ENCODE data around the gene PHF19.

The PHF19 gene

GRCh38 chr9:120873512-120873911 is 3.5 kb downstream of the PHF19 start:
- DNase-seq (ENCODE audit: low read depth in 2 of 2), result no peak

- DNase-seq (ENCODE audit: low read depth in 2 of 2), result no peak
Observed at GRCh38 chr9:120872791-120873502, 4.0 kb downstream of the PHF19 start.

- no peak for DNase-seq (ENCODE audit: low read depth in 2 of 2)
Observed at GRCh38 chr9:120870206-120870605, 6.8 kb downstream of the PHF19 start.

- no peak for DNase-seq (ENCODE audit: low read depth in 2 of 2)
Observed at GRCh38 chr9:120869726-120870125, 7.3 kb downstream of the PHF19 start.

- no peak for DNase-seq (ENCODE audit: low read depth in 2 of 2)
Observed at GRCh38 chr9:120869360-120869687, 7.7 kb downstream of the PHF19 start.

GRCh38 chr9:120868676-120869359 is 8.2 kb downstream of the PHF19 start:
- DNase-seq (ENCODE audit: low read depth in 2 of 2), result peak; percentile 96 to 97

- DNase-seq (ENCODE audit: low read depth in 2 of 2), result no peak
Observed at GRCh38 chr9:120868339-120868675, 8.7 kb downstream of the PHF19 start.

GRCh38 chr9:120867676-120868338 is 9.2 kb downstream of the PHF19 start:
- no peak for DNase-seq (ENCODE audit: low read depth in 2 of 2)

- DNase-seq (ENCODE audit: low read depth in 2 of 2), result no peak
Observed at GRCh38 chr9:120866651-120867050, 10.3 kb downstream of the PHF19 start.

- DNase-seq (ENCODE audit: low read depth in 2 of 2), result no peak
Observed at GRCh38 chr9:120865809-120866208, 11.2 kb downstream of the PHF19 start.

GRCh38 chr9:120865176-120865575 is 11.8 kb downstream of the PHF19 start:
- no peak for DNase-seq (ENCODE audit: low read depth in 2 of 2)

- no peak for DNase-seq (ENCODE audit: low read depth in 2 of 2)
Observed at GRCh38 chr9:120864719-120865118, 12.3 kb downstream of the PHF19 start.

- DNase-seq (ENCODE audit: low read depth in 2 of 2), result no peak
Observed at GRCh38 chr9:120863833-120864232, 13.2 kb downstream of the PHF19 start.

- DNase-seq (ENCODE audit: low read depth in 2 of 2), result no peak
Observed at GRCh38 chr9:120862452-120862851, 14.5 kb downstream of the PHF19 start.

GRCh38 chr9:120861935-120862334 is 15.1 kb downstream of the PHF19 start:
- no peak for DNase-seq (ENCODE audit: low read depth in 2 of 2)

GRCh38 chr9:120860083-120860482 is 16.9 kb downstream of the PHF19 start:
- no peak for DNase-seq (ENCODE audit: low read depth in 2 of 2)

GRCh38 chr9:120859361-120859760 is 17.6 kb downstream of the PHF19 start:
- DNase-seq (ENCODE audit: low read depth in 2 of 2), result no peak

- DNase-seq (ENCODE audit: low read depth in 2 of 2), result no peak
Observed at GRCh38 chr9:120857902-120858301, 19.1 kb downstream of the PHF19 start.

GRCh38 chr9:120857481-120857880 is 19.5 kb downstream of the PHF19 start:
- no peak for DNase-seq (ENCODE audit: low read depth in 2 of 2)

GRCh38 chr9:120856700-120857099 is 20.3 kb downstream of the PHF19 start:
- no peak for DNase-seq (ENCODE audit: low read depth in 2 of 2)

GRCh38 chr9:120855827-120856670 is 20.9 kb downstream of the PHF19 start:
- DNase-seq (ENCODE audit: low read depth in 2 of 2), result no peak

GRCh38 chr9:120854596-120855327 is 22.2 kb downstream of the PHF19 start:
- no peak for DNase-seq (ENCODE audit: low read depth in 2 of 2)

Measured in stimulated activated CD4-positive, alpha-beta T cell treated with anti-CD3 and anti-CD28 coated beads, Interleukin-1b, Interleukin-23, amount 100 ng/mL, for 1 hour (primary cell).